HG03571 (cell line): ENCODE measurements around the gene PADI4.
"Not testable (repeated sequence)": the region's sequence is repeated elsewhere in the genome, so short reads cannot be mapped to it uniquely, and the experiment has no call there.

ENCODE experiments used
- ATAC-seq: cut with Tn5 transposase; IDR thresholded peaks from one replicate; pipeline ENCODE4 v1.9.1; 2021; ENCODE audit not compliant: unreplicated experiment

Gene PADI4

GRCh38 chr1:17375651-17376050 is 67.7 kb downstream of the PADI4 start:
- ATAC-seq, result no peak

GRCh38 chr1:17377325-17377953 is 69.4 kb downstream of the PADI4 start:
- ATAC-seq, result no peak

- no peak for ATAC-seq
Observed at GRCh38 chr1:17381161-17381560, 73.2 kb downstream of the PADI4 start.

- no peak for ATAC-seq
Observed at GRCh38 chr1:17392199-17392740, 84.3 kb downstream of the PADI4 start.

- ATAC-seq, result no peak
Observed at GRCh38 chr1:17393230-17393629, 85.2 kb downstream of the PADI4 start.

GRCh38 chr1:17397910-17398695 is 90.1 kb downstream of the PADI4 start:
- no peak for ATAC-seq

GRCh38 chr1:17400725-17401341 is 92.8 kb downstream of the PADI4 start:
- no peak for ATAC-seq

- no peak for ATAC-seq
Observed at GRCh38 chr1:17401841-17402240, 93.8 kb downstream of the PADI4 start.

GRCh38 chr1:17403081-17403480 is 95.1 kb downstream of the PADI4 start:
- ATAC-seq, result no peak

GRCh38 chr1:17404034-17404684 is 96.2 kb downstream of the PADI4 start:
- ATAC-seq, result no peak

GRCh38 chr1:17404820-17405219 is 96.8 kb downstream of the PADI4 start:
- ATAC-seq, result no peak

GRCh38 chr1:17405898-17406759 is 98.1 kb downstream of the PADI4 start:
- no peak for ATAC-seq

- not testable (repeated sequence) for ATAC-seq
Observed at GRCh38 chr1:17406760-17407475, 98.9 kb downstream of the PADI4 start.

GRCh38 chr1:17407786-17408514 is 100.0 kb downstream of the PADI4 start:
- ATAC-seq, result not testable (repeated sequence)

GRCh38 chr1:17409391-17409811 is 101.4 kb downstream of the PADI4 start:
- ATAC-seq, result no peak

- no peak for ATAC-seq
Observed at GRCh38 chr1:17412093-17412870, 104.3 kb downstream of the PADI4 start.
